HCT116 (cell line): Measurements from ENCODE around the gene LRRIQ4. TPM values are rescaled to one million over a fixed set of nuclear protein-coding genes. Genes with fewer than 3 reads are reported as not detected.

Experiments used
- ATAC-seq: fragments of 200-7000 bp; cut with Tn5 transposase; 2 replicates; pipeline ENCODE4 v1.9.1; 2020; ENCODE audit warnings: mild to moderate bottlenecking, moderate library complexity
- BruUV-seq: library from RNA; stranded (reverse); fragments of 400-500 nt; replicated peaks from 2 replicates; lab custom pipeline; 2021; lab: Mats Ljungman, UMichigan
- CTCF ChIA-PET: fragments of 300-600 bp; sonication (Branson Sonifier 250); formaldehyde crosslinking; loops from one replicate; lab custom pipeline; 2021; ENCODE audit warnings: antibody characterized with exemption; lab: Charles Lee
- POLR2A ChIA-PET: fragments of 300-600, 350-600 bp; sonication (Branson Sonifier 250); formaldehyde crosslinking; loops from one replicate; lab custom pipeline; 2021; ENCODE audit warnings: antibody characterized with exemption; lab: Charles Lee
- RAD21 ChIA-PET, 2 experiments: fragments of 300-600 bp; sonication (Branson Sonifier 250); formaldehyde crosslinking; loops; one replicate each; lab custom pipeline; 2023; ENCODE audit warnings: low total read pairs in 2 of 2; ENCODE audit not compliant: uncharacterized antibody in 2 of 2, unreplicated experiment in 2 of 2, low non-redundant PET in 1 of 2; lab: Charles Lee
- DNase-seq: peaks from one replicate; pipeline ENCODE4 v3.0.0-alpha.2; 2010; ENCODE audit warnings: low read depth, low spot score
- H2AFZ ChIP-seq: fragments of 200-600 bp; shearing (Covaris generic), sonication (generic); 2 replicates; pipeline ENCODE4 v1.6.1; 2017; ENCODE audit warnings: low read depth, mixed run types, mixed read lengths, antibody characterized with exemption, low read length; ENCODE audit not compliant: poor library complexity, severe bottlenecking
- H3K27ac ChIP-seq: 2 replicates; pipeline ENCODE4 v1.5.1; 2012; ENCODE audit warnings: low read depth, low read length
- H3K27me3 ChIP-seq: fragments of 200-600 bp; sonication (generic); 2 replicates; pipeline ENCODE4 v1.6.1; 2016; ENCODE audit warnings: mixed run types, low read length, mixed read lengths; ENCODE audit not compliant: insufficient read depth
- H3K36me3 ChIP-seq, 2 experiments: fragments of 200-500 bp in 1 of 2; fragments of 200-600 bp in 1 of 2; sonication (Bioruptor generic) in 1 of 2; sonication (generic) in 1 of 2; 2 replicates each; pipeline versions ENCODE4 v1.5.1 to v1.6.1; 2014 to 2016; ENCODE audit warnings: low read length in 2 of 2, inconsistent platforms in 1 of 2, mixed read lengths in 1 of 2, mixed run types in 1 of 2; ENCODE audit not compliant: insufficient read depth in 2 of 2, control insufficient read depth in 1 of 2
- H3K4me1 ChIP-seq, 2 experiments: fragments of 200-600 bp in 1 of 2; sonication (generic) in 1 of 2; 2 replicates each; pipeline versions ENCODE4 v1.5.1 to v1.6.1; 2012 to 2017; ENCODE audit warnings: low read length in 2 of 2, inconsistent platforms in 1 of 2, mild to moderate bottlenecking in 1 of 2, mixed read lengths in 1 of 2, mixed run types in 1 of 2, moderate library complexity in 1 of 2; ENCODE audit not compliant: insufficient read depth in 2 of 2, control insufficient read depth in 1 of 2
- H3K4me2 ChIP-seq: fragments of 200-600 bp; sonication (generic); 2 replicates; pipeline ENCODE4 v1.6.1; 2017; ENCODE audit warnings: mixed run types, low read length, mixed read lengths
- H3K4me3 ChIP-seq, 2 experiments: fragments of 200-600 bp in 1 of 2; sonication (generic) in 1 of 2; replicated peaks in 1 of 2; 2 replicates each; pipeline ENCODE4 v1.5.1; 2011 to 2016; ENCODE audit warnings: low read length in 2 of 2, control low read depth in 1 of 2, low read depth in 1 of 2, mild to moderate bottlenecking in 1 of 2, mixed read lengths in 1 of 2, mixed run types in 1 of 2
- H3K79me2 ChIP-seq: fragments of 200-600 bp; sonication (generic); 2 replicates; pipeline ENCODE4 v1.6.1; 2017; ENCODE audit warnings: mild to moderate bottlenecking, mixed run types, low read length, moderate library complexity, mixed read lengths; ENCODE audit not compliant: insufficient read depth
- H3K9ac ChIP-seq: fragments of 200-600 bp; sonication (generic); 2 replicates; pipeline ENCODE4 v1.6.1; 2016; ENCODE audit warnings: low read length, mixed read lengths
- H3K9me2 ChIP-seq: fragments of 200-600 bp; sonication (generic), shearing (Covaris generic); 2 replicates; pipeline ENCODE4 v1.6.1; 2017; ENCODE audit warnings: mixed run types, mild to moderate bottlenecking, moderate library complexity; ENCODE audit not compliant: insufficient read depth
- H3K9me3 ChIP-seq, 2 experiments: fragments of 200-500 bp in 1 of 2; fragments of 200-600 bp in 1 of 2; sonication (Bioruptor generic) in 1 of 2; sonication (generic) in 1 of 2; 2 replicates each; pipeline ENCODE4 v1.6.1; 2014 to 2017; ENCODE audit warnings: low read length in 2 of 2, mixed read lengths in 2 of 2, inconsistent platforms in 1 of 2, low read depth in 1 of 2, mild to moderate bottlenecking in 1 of 2, mixed run types in 1 of 2, moderate library complexity in 1 of 2; ENCODE audit not compliant: control insufficient read depth in 1 of 2, insufficient read depth in 1 of 2
- H4K20me1 ChIP-seq: fragments of 200-600 bp; sonication (generic), shearing (Covaris generic); 2 replicates; pipeline ENCODE4 v1.6.1; 2017; ENCODE audit warnings: mixed run types, mild to moderate bottlenecking, moderate library complexity; ENCODE audit not compliant: insufficient read depth
- ATF3 ChIP-seq: IDR thresholded peaks from 2 replicates; pipeline ENCODE4 v1.6.1; 2012
- CTCF ChIP-seq, 3 experiments: fragments of 200-600 bp in 1 of 3; sonication (generic) in 1 of 3; IDR thresholded peaks in 2 of 3; conservative IDR thresholded peaks in 1 of 3; 2 replicates each; pipeline ENCODE4 v1.5.1; 2012 to 2017; ENCODE audit warnings: low read depth in 2 of 3, low read length in 2 of 3, antibody characterized with exemption in 1 of 3, borderline replicate concordance in 1 of 3, control low read depth in 1 of 3, mild to moderate bottlenecking in 1 of 3, mixed read lengths in 1 of 3, mixed run types in 1 of 3, moderate library complexity in 1 of 3; ENCODE audit not compliant: insufficient read depth in 1 of 3
- ELF1 ChIP-seq: IDR thresholded peaks from 2 replicates; pipeline ENCODE4 v1.6.1; 2012; ENCODE audit warnings: low read depth, borderline replicate concordance
- EZH2 ChIP-seq: fragments of 200-600 bp; sonication (generic); IDR thresholded peaks from 2 replicates; pipeline ENCODE4 v1.6.1; 2017; ENCODE audit warnings: antibody characterized with exemption, mixed run types
- JUND ChIP-seq: IDR thresholded peaks from 2 replicates; pipeline ENCODE4 v1.6.1; 2012
- MAX ChIP-seq: IDR thresholded peaks from 2 replicates; pipeline ENCODE4 v1.6.1; 2012
- POLR2A ChIP-seq: IDR thresholded peaks from 2 replicates; pipeline ENCODE4 v1.7.0; 2011; ENCODE audit warnings: borderline replicate concordance; ENCODE audit not compliant: insufficient read depth, insufficient read length; ENCODE audit errors: extremely low read depth
- SP1 ChIP-seq: IDR thresholded peaks from 2 replicates; pipeline ENCODE4 v1.6.1; 2012; ENCODE audit warnings: low read depth
- SRF ChIP-seq: IDR thresholded peaks from 2 replicates; pipeline ENCODE4 v1.6.1; 2012; ENCODE audit warnings: low read depth
- TCF7L2 ChIP-seq: IDR thresholded peaks from 2 replicates; pipeline ENCODE4 v1.7.0; 2011; ENCODE audit warnings: borderline replicate concordance, inconsistent platforms; ENCODE audit not compliant: insufficient read depth, insufficient read length; ENCODE audit errors: extremely low read depth
- YY1 ChIP-seq: IDR thresholded peaks from 2 replicates; pipeline ENCODE4 v1.6.1; 2011; ENCODE audit warnings: low read length, low read depth, moderate library complexity, mild to moderate bottlenecking; ENCODE audit not compliant: insufficient replicate concordance; ENCODE audit errors: extremely low read depth
- ZBTB33 ChIP-seq: IDR thresholded peaks from 2 replicates; pipeline ENCODE4 v1.6.1; 2011; ENCODE audit warnings: mild to moderate bottlenecking, low read length, moderate library complexity; ENCODE audit not compliant: insufficient replicate concordance; ENCODE audit errors: extremely low read depth
- ZNF274 ChIP-seq: fragments of 200-500 bp; sonication (Bioruptor generic); IDR thresholded peaks from 2 replicates; pipeline ENCODE4 v1.6.1; 2014; ENCODE audit warnings: mild to moderate bottlenecking, low read depth, low read length, inconsistent platforms
- intact Hi-C: fragments of 100-400 bp; cut with micrococcal nuclease; formaldehyde crosslinking; loops from 2 replicates; pipeline ENCODE4 v1.10.0; 2022
- total RNA-seq: library from RNA; stranded (reverse); gene quantifications from one replicate; pipeline ENCODE4 v1.2.1, GENCODE V29; 2021; ENCODE audit not compliant: unreplicated experiment

The LRRIQ4 gene
- total RNA-seq, 1 experiment from 2014 or later, result not detected

- TF ChIP-seq ZNF274, result no peak
- no peak for TF ChIP-seq SRF
- no peak for TF ChIP-seq CTCF (IDR thresholded peaks at IDR 0.05 in 2 of 3, conservative IDR thresholded peaks at IDR 0.05 in 1 of 3; ENCODE audit: borderline replicate concordance in 1 of 3, insufficient read depth in 1 of 3, low read depth in 2 of 3, low read length in 2 of 3)
These were observed 24.9 kb upstream of the LRRIQ4 start (continued) for GRCh38 chr3:169787791-169788190.

- intact Hi-C loops, result no loop called here
- no peaks in the 10 kb centered on the region for H3K27me3 ChIP-seq
- no peak for ATAC-seq
- no peak overlapping the region for H2AFZ ChIP-seq
- RAD21 ChIA-PET, result no interaction called here
- TF ChIP-seq POLR2A (no peak), TCF7L2 (no peak), EZH2 (no peak), ATF3 (no peak), SP1 (no peak), JUND (no peak), ZBTB33 (no peak), MAX (no peak), YY1 (no peak), ELF1 (no peak)
- no peaks in the 10 kb centered on the region for H3K9me2 ChIP-seq
- H4K20me1 ChIP-seq, result no peaks in the 10 kb centered on the region
- POLR2A ChIA-PET, result interaction anchor here (1.0 kb wide), 1 partner anchor 17 kb away, joined by 3 read pairs; the partner anchor contains the start of gene MYNN
- H3K4me3 ChIP-seq, result no peak overlapping the region
- no peak overlapping the region for H3K27ac ChIP-seq
- no peaks in the 10 kb centered on the region for H3K4me1 ChIP-seq
- no peaks in the 10 kb centered on the region for H3K79me2 ChIP-seq
- BruUV-seq, result no TSS peak
- no peak overlapping the region for H3K4me2 ChIP-seq
- no peak for DNase-seq
- peaks cover 19 to 34% of the 10 kb centered on the region in 2 experiments; a peak in 3 of 4 replicates for H3K36me3 ChIP-seq
- H3K9ac ChIP-seq, result no peak overlapping the region
- H3K9me3 ChIP-seq, result no peaks in the 10 kb centered on the region
- CTCF ChIA-PET, result no interaction called here
These were observed 22.5 kb upstream of the LRRIQ4 start for GRCh38 chr3:169790219-169790618.
